GM18907 (cell line): Measurements from ENCODE around the gene STPG4.
A peak's percentile ranks its signal among the peaks of the same experiment; 100 is the strongest.

ENCODE experiments used
- ATAC-seq: cut with Tn5 transposase; IDR thresholded peaks from one replicate; pipeline ENCODE4 v1.9.1; 2021; ENCODE audit warnings: mild to moderate bottlenecking, moderate library complexity; ENCODE audit not compliant: unreplicated experiment

Gene STPG4

DNA sequence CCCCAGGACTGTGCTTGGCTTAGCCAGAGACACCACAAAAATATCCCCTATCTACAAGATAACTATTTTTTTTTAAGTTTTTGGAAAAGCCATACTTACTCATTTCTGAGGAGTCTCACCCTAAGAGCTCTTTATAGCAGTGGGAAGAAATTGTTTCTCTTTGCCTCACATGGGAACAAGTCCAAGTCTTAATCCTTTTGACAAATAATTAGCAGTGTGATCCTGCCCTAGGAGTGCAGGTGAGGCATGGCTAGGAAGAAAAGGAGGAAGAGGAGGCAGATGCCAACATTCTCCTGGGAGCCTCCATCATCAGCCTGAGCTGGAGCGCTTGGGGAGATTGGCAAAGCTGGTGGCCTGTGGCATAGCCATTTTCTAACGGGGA is 115.6 kb downstream of the STPG4 start:
- ATAC-seq: no peak

- ATAC-seq: peak; percentile 59
Observed at GRCh38 chr2:47038656-47039488, 116.2 kb downstream of the STPG4 start.

GRCh38 chr2:47037678-47038077 is 117.4 kb downstream of the STPG4 start:
- ATAC-seq: no peak
